ENCODE measurements around the gene CDH23. TPM values are rescaled to one million over a fixed set of nuclear protein-coding genes. Genes with fewer than 3 reads are reported as not detected.
"Not testable (repeated sequence)": the region's sequence is repeated elsewhere in the genome, so short reads cannot be mapped to it uniquely, and the experiment has no call there.

CDH23 gene
- total RNA-seq, 1 experiment from 2014 or later = 0.02 TPM

- DNase-seq = no peak
- peaks cover 43% of the 10 kb centered on the region for H3K4me1 ChIP-seq
- no peaks in the 10 kb centered on the region for H3K9me3 ChIP-seq (replicated peaks)
- no peak overlapping the region for H3K27ac ChIP-seq
- H3K36me3 ChIP-seq = no peaks in the 10 kb centered on the region
- no peak overlapping the region for H3K4me3 ChIP-seq
- no peaks in the 10 kb centered on the region for H3K27me3 ChIP-seq
Measured at GRCh38 chr10:71594934-71595571, 198.3 kb downstream of the CDH23 start.

GRCh38 chr10:71595649-71596048 is 198.9 kb downstream of the CDH23 start:
- H3K4me3 ChIP-seq = no peak overlapping the region
- no peaks in the 10 kb centered on the region for H3K36me3 ChIP-seq
- no peak overlapping the region for H3K27ac ChIP-seq
- H3K4me1 ChIP-seq = peaks cover 37% of the 10 kb centered on the region
- no peaks in the 10 kb centered on the region for H3K27me3 ChIP-seq
- no peaks in the 10 kb centered on the region for H3K9me3 ChIP-seq (replicated peaks)
- DNase-seq = no peak

GRCh38 chr10:71596127-71596526 is 199.4 kb downstream of the CDH23 start:
- no peaks in the 10 kb centered on the region for H3K36me3 ChIP-seq
- H3K27me3 ChIP-seq = no peaks in the 10 kb centered on the region
- no peak for DNase-seq
- no peak overlapping the region for H3K27ac ChIP-seq
- peaks cover 37% of the 10 kb centered on the region for H3K4me1 ChIP-seq
- H3K9me3 ChIP-seq (replicated peaks) = no peaks in the 10 kb centered on the region
- no peak overlapping the region for H3K4me3 ChIP-seq

GRCh38 chr10:71596759-71597158 is 200.0 kb downstream of the CDH23 start:
- DNase-seq = no peak
- Histone ChIP-seq H3K27me3 (no peaks in the 10 kb centered on the region), H3K4me3 (no peak overlapping the region), H3K27ac (no peak overlapping the region), H3K36me3 (no peaks in the 10 kb centered on the region), H3K4me1 (peaks cover 33% of the 10 kb centered on the region), H3K9me3 (replicated peaks) (no peaks in the 10 kb centered on the region)

GRCh38 chr10:71597821-71598498 is 201.2 kb downstream of the CDH23 start:
- no peaks in the 10 kb centered on the region for H3K27me3 ChIP-seq
- no peaks in the 10 kb centered on the region for H3K9me3 ChIP-seq (replicated peaks)
- no peak overlapping the region for H3K4me3 ChIP-seq
- no peak for DNase-seq
- H3K4me1 ChIP-seq = peaks cover 27% of the 10 kb centered on the region
- no peaks in the 10 kb centered on the region for H3K36me3 ChIP-seq
- H3K27ac ChIP-seq = peak overlapping the region; percentile 48

GRCh38 chr10:71598621-71599055 is 201.9 kb downstream of the CDH23 start:
- Histone ChIP-seq H3K4me3 (no peak overlapping the region), H3K27me3 (no peaks in the 10 kb centered on the region), H3K9me3 (replicated peaks) (no peaks in the 10 kb centered on the region), H3K4me1 (peaks cover 27% of the 10 kb centered on the region), H3K27ac (peak overlapping the region; percentile 48), H3K36me3 (no peaks in the 10 kb centered on the region)
- DNase-seq = peak; percentile 71 to 80

- Histone ChIP-seq H3K27me3 (no peaks in the 10 kb centered on the region), H3K4me3 (no peak overlapping the region), H3K36me3 (no peaks in the 10 kb centered on the region), H3K9me3 (replicated peaks) (no peaks in the 10 kb centered on the region), H3K4me1 (peaks cover 27% of the 10 kb centered on the region), H3K27ac (peak overlapping the region; percentile 48; the same call in 1 of the 2 replicates)
- no peak for DNase-seq
Measured at GRCh38 chr10:71599518-71599917, 202.8 kb downstream of the CDH23 start.

- H3K9me3 ChIP-seq (replicated peaks); H3K27me3 ChIP-seq; DNase-seq; H3K4me3 ChIP-seq; H3K27ac ChIP-seq; H3K36me3 ChIP-seq: not testable (repeated sequence)
- H3K4me1 ChIP-seq = peaks cover 25% of the 10 kb centered on the region
Measured at GRCh38 chr10:71600242-71600641, 203.5 kb downstream of the CDH23 start.

- no peak overlapping the region for H3K4me3 ChIP-seq
- H3K4me1 ChIP-seq = peaks cover 31% of the 10 kb centered on the region
- H3K9me3 ChIP-seq (replicated peaks) = no peaks in the 10 kb centered on the region
- no peaks in the 10 kb centered on the region for H3K36me3 ChIP-seq
- H3K27ac ChIP-seq = no peak overlapping the region
- no peaks in the 10 kb centered on the region for H3K27me3 ChIP-seq
- DNase-seq = no peak
Measured at GRCh38 chr10:71600849-71601248, 204.1 kb downstream of the CDH23 start.

- no peak for DNase-seq
- Histone ChIP-seq H3K9me3 (replicated peaks) (no peaks in the 10 kb centered on the region), H3K4me3 (no peak overlapping the region), H3K27me3 (no peaks in the 10 kb centered on the region), H3K4me1 (peaks cover 35% of the 10 kb centered on the region), H3K36me3 (no peaks in the 10 kb centered on the region), H3K27ac (no peak overlapping the region)
Measured at GRCh38 chr10:71601273-71601672, 204.6 kb downstream of the CDH23 start.

GRCh38 chr10:71603150-71603549 is 206.4 kb downstream of the CDH23 start:
- Histone ChIP-seq H3K27me3 (no peaks in the 10 kb centered on the region), H3K27ac (no peak overlapping the region), H3K9me3 (replicated peaks) (no peaks in the 10 kb centered on the region), H3K4me1 (peaks cover 42% of the 10 kb centered on the region), H3K4me3 (no peak overlapping the region), H3K36me3 (no peaks in the 10 kb centered on the region)
- DNase-seq = no peak

GRCh38 chr10:71603754-71604153 is 207.0 kb downstream of the CDH23 start:
- DNase-seq = no peak
- Histone ChIP-seq H3K9me3 (replicated peaks) (no peaks in the 10 kb centered on the region), H3K27ac (no peak overlapping the region), H3K27me3 (no peaks in the 10 kb centered on the region), H3K36me3 (no peaks in the 10 kb centered on the region), H3K4me3 (no peak overlapping the region), H3K4me1 (peaks cover 36% of the 10 kb centered on the region)

- DNase-seq = no peak
- Histone ChIP-seq H3K27me3 (no peaks in the 10 kb centered on the region), H3K4me3 (no peak overlapping the region), H3K36me3 (no peaks in the 10 kb centered on the region), H3K9me3 (replicated peaks) (no peaks in the 10 kb centered on the region), H3K27ac (no peak overlapping the region), H3K4me1 (peaks cover 29% of the 10 kb centered on the region)
Measured at GRCh38 chr10:71604324-71605018, 207.8 kb downstream of the CDH23 start.

- H3K27ac ChIP-seq = no peak overlapping the region
- H3K27me3 ChIP-seq = no peaks in the 10 kb centered on the region
- no peaks in the 10 kb centered on the region for H3K36me3 ChIP-seq
- H3K4me1 ChIP-seq = peaks cover 27% of the 10 kb centered on the region
- no peaks in the 10 kb centered on the region for H3K9me3 ChIP-seq (replicated peaks)
- no peak for DNase-seq
- H3K4me3 ChIP-seq = no peak overlapping the region
Measured at GRCh38 chr10:71605263-71605962, 208.7 kb downstream of the CDH23 start.
